Measurements from ENCODE around the gene UROS.

UROS gene

DNA sequence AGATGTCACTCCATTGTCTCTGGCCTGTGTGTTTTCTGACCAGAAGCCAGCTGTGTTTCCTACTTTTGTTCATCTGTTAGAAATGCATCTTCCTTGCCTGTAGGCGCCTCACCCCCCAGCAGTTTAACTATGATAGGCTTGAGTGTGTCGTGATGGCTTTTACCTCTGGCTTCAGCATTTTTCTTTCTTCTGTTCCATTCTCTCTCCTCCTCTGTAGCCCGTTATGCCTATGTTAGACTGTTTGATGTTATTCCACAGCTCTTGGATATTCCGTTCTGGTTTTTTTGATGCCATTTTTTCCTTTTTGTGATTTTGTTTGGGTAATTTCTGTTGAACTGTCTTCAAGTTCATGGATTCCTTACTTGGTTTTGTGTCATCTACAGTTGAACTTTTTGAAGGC is 65.3 kb downstream of the UROS start:
- DNase-seq, result no peak

DNA sequence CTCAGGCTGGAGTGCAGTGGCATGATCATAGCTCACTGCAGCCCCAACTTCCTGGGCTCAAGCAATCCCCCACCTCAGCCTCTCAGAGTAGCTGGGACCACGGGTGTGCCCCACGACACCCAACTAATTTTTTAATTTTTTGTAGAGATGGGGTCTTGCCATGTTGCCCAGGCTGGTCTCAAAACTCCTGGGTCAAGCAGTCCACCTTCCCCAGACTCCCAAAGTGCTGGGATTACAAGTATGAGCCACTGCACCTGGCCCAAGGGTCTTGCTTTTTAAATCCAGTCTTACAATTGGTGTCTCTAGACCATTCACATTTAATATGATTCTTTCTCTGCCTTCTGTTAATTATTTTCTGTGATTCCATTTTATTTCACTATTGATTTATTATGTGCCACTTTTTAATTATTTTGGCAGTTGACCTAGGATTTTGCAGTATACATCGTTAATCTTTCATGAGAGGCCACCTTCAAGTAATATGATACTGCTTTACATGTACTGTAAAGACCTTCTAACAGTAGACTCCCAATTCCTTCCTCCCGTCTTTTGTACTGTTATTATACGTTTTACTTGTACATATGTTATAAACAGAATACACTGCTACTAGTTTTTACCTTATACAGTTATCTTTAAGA is 66.1 kb downstream of the UROS start:
- DNase-seq, result no peak

DNA sequence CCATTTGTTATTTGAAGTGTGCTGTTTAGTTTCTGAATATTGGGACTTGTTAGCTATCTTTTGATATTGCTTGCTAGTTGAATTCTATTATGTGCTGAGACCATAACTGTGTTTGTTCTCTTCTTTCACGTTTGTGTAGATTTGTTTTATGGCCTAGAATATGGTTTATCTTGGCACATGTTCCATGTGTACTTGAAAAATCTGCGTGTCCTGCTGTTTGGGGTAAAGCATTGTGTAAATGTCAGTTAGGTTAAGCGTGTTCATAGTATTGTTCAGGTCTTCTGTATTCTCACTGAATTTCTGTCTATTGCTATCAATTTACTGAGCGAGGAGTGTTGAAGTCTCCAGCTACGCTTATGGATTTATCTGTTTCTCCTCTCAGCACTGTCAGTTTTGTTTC is 66.9 kb downstream of the UROS start:
- DNase-seq, result no peak

DNA sequence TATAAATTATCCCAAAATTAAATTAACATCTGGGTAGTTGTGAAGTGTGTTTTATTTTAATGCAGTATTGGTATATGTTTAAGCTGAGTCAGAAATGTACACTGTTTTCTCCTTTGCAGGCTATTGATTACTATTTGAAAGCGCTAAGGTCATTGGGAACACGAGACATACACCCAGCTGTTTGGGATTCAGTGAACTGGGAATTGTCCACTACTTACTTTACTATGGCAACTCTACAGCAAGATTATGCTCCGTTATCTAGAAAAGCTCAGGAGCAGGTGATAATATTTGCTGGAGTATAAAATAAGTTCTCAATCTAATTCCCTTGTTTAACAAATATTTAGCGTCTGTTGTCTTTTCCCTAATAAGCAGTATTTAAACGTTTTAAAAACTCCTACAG is 75.6 kb downstream of the UROS start:
- no peak for DNase-seq

DNA sequence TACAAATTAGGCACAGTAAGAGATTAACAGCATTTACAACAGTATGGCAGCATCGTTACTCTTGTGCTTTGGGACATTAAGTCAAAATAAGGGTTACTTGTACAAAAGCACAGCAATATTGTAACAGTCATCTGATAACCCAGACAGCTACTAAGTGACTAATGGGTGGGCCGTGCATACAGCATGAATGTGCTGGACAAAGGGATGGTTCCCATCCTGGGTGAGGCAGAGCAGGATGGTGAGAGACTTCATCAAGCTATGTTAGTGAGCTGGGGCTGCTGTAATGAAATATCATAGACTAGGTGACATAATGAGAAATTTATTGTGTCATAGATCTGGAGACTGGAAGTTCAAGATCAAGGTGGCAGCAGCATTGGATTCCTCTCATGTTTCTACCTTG is 78.1 kb downstream of the UROS start:
- DNase-seq, result no peak

DNA sequence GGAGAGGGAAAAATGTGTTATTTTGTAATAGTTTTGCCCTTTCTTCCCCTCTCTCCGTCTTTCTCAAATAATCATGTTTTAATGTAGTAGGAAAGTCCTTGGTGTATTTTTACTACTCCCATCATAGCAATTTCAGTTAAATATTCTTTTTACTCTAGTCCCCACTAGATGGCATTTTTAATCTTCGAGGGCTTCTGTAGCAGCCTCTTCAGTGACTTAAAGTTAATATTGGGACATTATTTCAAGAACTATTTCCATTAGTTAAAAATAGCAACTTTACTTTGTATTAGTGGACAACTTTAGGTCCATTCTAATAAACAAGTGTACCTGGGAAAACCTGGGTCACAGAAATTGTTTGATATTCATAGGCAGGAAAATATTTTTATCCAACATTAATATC is 80.6 kb downstream of the UROS start:
- DNase-seq, result no peak

DNA sequence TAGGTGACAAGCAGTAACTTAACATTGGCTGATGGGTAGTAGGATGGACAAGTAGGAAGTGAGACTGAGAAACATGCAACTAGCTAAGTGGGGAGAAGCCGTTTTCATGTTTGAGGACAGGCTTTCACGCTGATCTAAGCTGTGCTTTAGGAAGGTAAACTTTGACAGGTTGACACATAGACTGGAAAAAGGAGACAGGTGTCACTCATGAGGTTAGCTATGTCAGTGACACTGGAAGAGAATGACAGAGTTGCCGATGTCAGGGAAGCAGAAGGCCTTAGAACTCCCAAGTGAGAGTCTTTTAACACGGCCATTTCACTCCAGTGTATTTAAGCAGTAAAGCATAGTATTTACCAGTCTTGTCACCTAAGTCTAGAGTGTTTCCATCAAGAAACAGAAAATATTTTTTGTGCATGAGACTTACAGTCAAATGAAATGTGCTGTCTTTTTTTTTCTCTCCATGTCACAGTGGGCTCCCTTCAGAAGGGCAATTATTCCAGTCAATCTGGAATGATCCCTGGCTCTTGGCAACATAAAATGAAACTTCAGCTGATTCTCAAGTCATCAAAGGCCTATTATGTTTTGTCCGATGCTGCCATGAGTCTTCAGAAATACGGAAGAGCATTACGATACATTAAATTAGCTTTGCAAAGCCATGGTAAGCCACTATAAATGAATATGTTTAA is 82.9 kb downstream of the UROS start:
- no peak for DNase-seq

Data from NCI-H1436 treated with DMSO at 0.1 percent for 48 hours (cell line).